IMR-90 (cell line): ENCODE results near the gene NMB. TPM values are rescaled to one million over a fixed set of nuclear protein-coding genes. Genes with fewer than 3 reads are reported as not detected.

ENCODE experiments used
- ATAC-seq: fragments of 200-7000 bp; cut with Tn5 transposase; 2 replicates; pipeline ENCODE4 v1.9.1; 2020; ENCODE audit warnings: low read depth, mild to moderate bottlenecking, moderate library complexity
- BruUV-seq: library from RNA; stranded (reverse); fragments of 400-500 nt; replicated peaks from 2 replicates; lab custom pipeline; 2021; lab: Mats Ljungman, UMichigan
- CTCF ChIA-PET: fragments of 300-600 bp; formaldehyde crosslinking; extraction: SDS; loops from one replicate; lab custom pipeline; 2021; ENCODE audit warnings: antibody characterized with exemption; lab: Yijun Ruan, JAX
- POLR2A ChIA-PET: fragments of 300-600 bp; sonication (Branson Sonifier 250); formaldehyde crosslinking; loops from one replicate; lab custom pipeline; 2022; ENCODE audit warnings: antibody characterized with exemption; ENCODE audit not compliant: unreplicated experiment; lab: Charles Lee
- DNase-seq: peaks from one replicate; pipeline ENCODE4 v3.0.0; 2013
- H2AFZ ChIP-seq: replicated peaks from 2 replicates; pipeline ENCODE3; 2013; ENCODE audit warnings: low read length, mild to moderate bottlenecking; ENCODE audit not compliant: poor library complexity
- H2AK5ac ChIP-seq: 2 replicates; pipeline ENCODE4 v1.6.1; 2013; ENCODE audit warnings: low read depth, low read length, inconsistent platforms
- H2AK9ac ChIP-seq: replicated peaks from 2 replicates; pipeline ENCODE3; 2013; ENCODE audit warnings: mild to moderate bottlenecking, low read depth, low read length, moderate library complexity; ENCODE audit not compliant: poor library complexity
- H2BK120ac ChIP-seq: 2 replicates; pipeline ENCODE4 v1.6.1; 2013; ENCODE audit warnings: low read depth, low read length, inconsistent platforms
- H2BK15ac ChIP-seq: 3 replicates; pipeline ENCODE4 v1.6.1; 2013; ENCODE audit warnings: low read depth, low read length, inconsistent platforms
- H2BK20ac ChIP-seq: 2 replicates; pipeline ENCODE4 v1.6.1; 2013; ENCODE audit warnings: low read depth, mild to moderate bottlenecking, inconsistent platforms, low read length, moderate library complexity
- H2BK5ac ChIP-seq: 2 replicates; pipeline ENCODE4 v1.6.1; 2013; ENCODE audit warnings: mild to moderate bottlenecking, low read depth, low read length, inconsistent platforms; ENCODE audit not compliant: poor library complexity, severe bottlenecking
- H3K14ac ChIP-seq: replicated peaks from 2 replicates; pipeline ENCODE4 v1.6.1; 2013; ENCODE audit warnings: low read depth, low read length, inconsistent platforms
- H3K18ac ChIP-seq: 2 replicates; pipeline ENCODE4 v1.6.1; 2013; ENCODE audit warnings: low read depth, low read length, control low read depth
- H3K23ac ChIP-seq: 2 replicates; pipeline ENCODE4 v1.6.1; 2013; ENCODE audit warnings: low read depth, low read length, inconsistent platforms
- H3K27ac ChIP-seq: 2 replicates; pipeline ENCODE4 v1.5.1; 2013; ENCODE audit warnings: mild to moderate bottlenecking, control low read depth, low read length; ENCODE audit not compliant: insufficient read depth
- H3K27me3 ChIP-seq: 2 replicates; pipeline ENCODE4 v1.6.1; 2013; ENCODE audit warnings: low read length; ENCODE audit not compliant: control insufficient read depth, insufficient read depth
- H3K36me3 ChIP-seq: 2 replicates; pipeline ENCODE4 v1.6.1; 2013; ENCODE audit warnings: low read length, mixed read lengths; ENCODE audit not compliant: control insufficient read depth, insufficient read depth
- H3K4ac ChIP-seq: 2 replicates; pipeline ENCODE4 v1.6.1; 2013; ENCODE audit warnings: low read depth, low read length, inconsistent platforms
- H3K4me1 ChIP-seq: 2 replicates; pipeline ENCODE4 v1.6.1; 2013; ENCODE audit warnings: low read length, mixed read lengths; ENCODE audit not compliant: control insufficient read depth, insufficient read depth
- H3K4me2 ChIP-seq: 2 replicates; pipeline ENCODE4 v1.6.1; 2013; ENCODE audit warnings: low read depth, mild to moderate bottlenecking, control low read depth, low read length, moderate library complexity
- H3K4me3 ChIP-seq: 2 replicates; pipeline ENCODE4 v1.5.1; 2013; ENCODE audit warnings: low read depth, mild to moderate bottlenecking, control low read depth, low read length, moderate library complexity; ENCODE audit not compliant: insufficient read depth
- H3K56ac ChIP-seq: 2 replicates; pipeline ENCODE4 v1.6.1; 2013; ENCODE audit warnings: low read length, inconsistent platforms; ENCODE audit not compliant: insufficient read depth; ENCODE audit errors: extremely low read depth
- H3K79me1 ChIP-seq, 2 experiments: 2 replicates each; pipeline ENCODE4 v1.6.1; 2013; ENCODE audit warnings: low read length in 2 of 2, inconsistent platforms in 1 of 2, low read depth in 1 of 2
- H3K9ac ChIP-seq: 2 replicates; pipeline ENCODE4 v1.6.1; 2013; ENCODE audit warnings: low read depth, low read length, control low read depth
- H3K9me1 ChIP-seq: 2 replicates; pipeline ENCODE4 v1.6.1; 2013; ENCODE audit warnings: low read length, inconsistent platforms; ENCODE audit not compliant: insufficient read depth
- H3K9me3 ChIP-seq: 2 replicates; pipeline ENCODE4 v1.6.1; 2013; ENCODE audit warnings: low read length; ENCODE audit not compliant: control insufficient read depth, insufficient read depth
- H4K20me1 ChIP-seq: 2 replicates; pipeline ENCODE4 v1.6.1; 2013; ENCODE audit warnings: low read length, inconsistent platforms; ENCODE audit not compliant: insufficient read depth
- H4K5ac ChIP-seq: 2 replicates; pipeline ENCODE4 v1.6.1; 2013; ENCODE audit warnings: mild to moderate bottlenecking, low read depth, low read length, control low read depth
- H4K8ac ChIP-seq, 2 experiments: 2 replicates each; pipeline ENCODE4 v1.6.1; 2013; ENCODE audit warnings: low read depth in 2 of 2, low read length in 2 of 2, control low read depth in 1 of 2, inconsistent platforms in 1 of 2
- H4K91ac ChIP-seq: 2 replicates; pipeline ENCODE4 v1.6.1; 2013; ENCODE audit warnings: low read depth, low read length, inconsistent platforms; ENCODE audit not compliant: insufficient read depth
- BHLHE40 ChIP-seq: fragments of 150-350 bp; IDR thresholded peaks from 2 replicates; pipeline ENCODE4 v1.6.1; 2016; ENCODE audit warnings: mild to moderate bottlenecking, low read depth, low read length
- CEBPB ChIP-seq: IDR thresholded peaks from 2 replicates; pipeline ENCODE4 v1.6.1; 2012; ENCODE audit warnings: low read depth, low read length, improper control_type of control experiment
- CHD1 ChIP-seq: IDR thresholded peaks from 2 replicates; pipeline ENCODE4 v1.6.1; 2012; ENCODE audit warnings: low read depth, low read length, improper control_type of control experiment
- FOS ChIP-seq: fragments of 150-350 bp; IDR thresholded peaks from 2 replicates; pipeline ENCODE4 v1.6.1; 2016; ENCODE audit warnings: low read depth, low read length
- MAFK ChIP-seq: IDR thresholded peaks from 2 replicates; pipeline ENCODE4 v1.6.1; 2012; ENCODE audit warnings: low read depth, low read length, improper control_type of control experiment
- MAZ ChIP-seq: IDR thresholded peaks from 2 replicates; pipeline ENCODE4 v1.6.1; 2012; ENCODE audit warnings: low read depth, mild to moderate bottlenecking, low read length, improper control_type of control experiment, moderate library complexity, borderline replicate concordance
- MXI1 ChIP-seq: IDR thresholded peaks from 2 replicates; pipeline ENCODE4 v1.6.1; 2012; ENCODE audit warnings: low read depth, mild to moderate bottlenecking, low read length, moderate library complexity, borderline replicate concordance
- NFE2L2 ChIP-seq: fragments of 150-350 bp; IDR thresholded peaks from 2 replicates; pipeline ENCODE4 v1.6.1; 2016; ENCODE audit warnings: low read depth, mild to moderate bottlenecking, low read length
- POLR2A ChIP-seq: IDR thresholded peaks from 2 replicates; pipeline ENCODE4 v1.6.1; 2012; ENCODE audit warnings: mild to moderate bottlenecking, low read depth, low read length
- RAD21 ChIP-seq: IDR thresholded peaks from 2 replicates; pipeline ENCODE4 v1.6.1; 2012; ENCODE audit warnings: low read length, improper control_type of control experiment
- RFX5 ChIP-seq: IDR thresholded peaks from 2 replicates; pipeline ENCODE4 v1.8.0; 2012; ENCODE audit warnings: low read depth, mild to moderate bottlenecking, low read length, moderate library complexity
- SMC3 ChIP-seq: fragments of 150-350 bp; IDR thresholded peaks from 2 replicates; pipeline ENCODE4 v1.6.1; 2016; ENCODE audit warnings: low read depth, mild to moderate bottlenecking, antibody characterized with exemption, low read length, moderate library complexity
- WGBS, 2 experiments: methylation state at CpG; one replicate each; pipeline versions ENCODE4 v1.1.5 to v1.1.7; 2013; ENCODE audit warnings: missing lambda C conversion rate in 2 of 2; ENCODE audit not compliant: insufficient read length in 1 of 2; ENCODE audit errors: extremely low coverage in 2 of 2; 5-methylcytosine and 5-hydroxymethylcytosine counted together
- dilution Hi-C: fragments of 300-500 bp; cut with HindIII; formaldehyde crosslinking; loops from one replicate; pipeline ENCODE4 v1.14.3; 2018; ENCODE audit warnings: low sequenced_read_pairs; ENCODE audit not compliant: unreplicated experiment
- in situ Hi-C: fragments of 300-500 bp; cut with MboI; formaldehyde crosslinking; loops from 3 replicates; pipeline ENCODE4 v1.14.3; 2019; ENCODE audit warnings: low sequenced_read_pairs, inconsistent platforms, mixed read lengths
- intact Hi-C: fragments of 100-400 bp; cut with micrococcal nuclease; formaldehyde crosslinking; loops from 2 replicates; pipeline ENCODE4 v1.10.0; 2022
- polyA plus RNA-seq, 3 experiments: library from polyadenylated mRNA; depleted of rRNA; stranded (reverse); fragments of >200 nt; gene quantifications; 2 replicates each; pipeline ENCODE4 v1.2.3, GENCODE V29; 2012; ENCODE audit warnings: low replicate concordance in 1 of 3
- total RNA-seq: library from RNA; depleted of rRNA; stranded (reverse); fragments of >200 nt; gene quantifications from 2 replicates; pipeline ENCODE4 v1.2.3, GENCODE V29; 2012
- TF ChIP-seq, protein P1 (sequence below): fragments of 150-350 bp; IDR thresholded peaks from 2 replicates; pipeline ENCODE4 v1.6.1; 2016; ENCODE audit warnings: low read depth, mild to moderate bottlenecking, low read length, moderate library complexity, borderline replicate concordance
- TF ChIP-seq, protein P2 (sequence below): fragments of 150-350 bp; IDR thresholded peaks from 2 replicates; pipeline ENCODE4 v1.6.1; 2017; ENCODE audit warnings: mild to moderate bottlenecking, antibody characterized with exemption, low read length, low read depth
- TF ChIP-seq, protein P3 (sequence below): conservative IDR thresholded peaks from 2 replicates; pipeline ENCODE4 v1.5.1; 2012; ENCODE audit warnings: mild to moderate bottlenecking, low read depth, low read length, improper control_type of control experiment

NMB gene
- total and polyA plus RNA-seq, 2 of the 4 experiments (the other 2 are of a cell fraction), result 1.3 to 3.8 TPM

DNA sequence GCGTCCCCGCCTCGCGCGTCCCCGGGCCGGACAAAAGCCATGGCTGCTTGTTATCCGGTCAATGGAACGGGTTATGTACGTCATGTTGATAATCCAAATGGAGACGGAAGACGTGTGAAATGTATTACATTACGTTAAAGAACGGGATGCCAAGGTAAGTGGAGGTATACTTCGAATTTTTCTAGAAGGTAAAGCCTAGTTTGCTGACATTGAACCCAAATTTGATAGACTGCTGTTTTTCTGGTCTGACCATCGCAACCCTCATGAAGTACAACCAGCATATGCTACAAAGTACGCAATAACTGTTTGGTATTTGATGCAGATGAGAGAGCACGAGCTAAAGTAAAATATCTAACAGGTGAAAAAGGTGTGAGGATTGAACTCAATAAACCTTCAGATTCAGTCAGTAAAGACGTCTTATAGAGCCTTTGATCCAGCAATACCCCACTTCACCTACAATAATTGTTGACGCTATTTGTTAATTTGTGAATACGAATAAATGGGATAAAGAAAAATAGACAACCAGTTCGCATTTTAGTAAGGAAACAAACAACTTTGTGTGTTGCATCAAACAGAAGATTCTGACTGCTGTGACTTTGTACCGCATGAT, 23.7 kb downstream of the NMB start:
- peak overlapping the region; percentile 92 for H2AFZ ChIP-seq
- peaks cover 15% of the 10 kb centered on the region for H3K36me3 ChIP-seq
- peak overlapping the region; percentile 85 for H2AK9ac ChIP-seq
- H4K8ac ChIP-seq, result peak overlapping the region; percentile 63 to 78; a peak in 3 of 4 replicates
- H3K56ac ChIP-seq, result no peak overlapping the region; the same call in 1 of the 2 replicates
- H4K5ac ChIP-seq, result peak overlapping the region; percentile 83; the same call in 1 of the 2 replicates
- BruUV-seq, result no TSS peak
- dilution Hi-C loops (no loop called here), intact Hi-C loops (loop anchor here (10.0 kb wide), 1 partner anchor 50 kb away; no protein-coding TSS in a partner anchor), in situ Hi-C loops (no loop called here)
- H2AK5ac ChIP-seq, result peak overlapping the region; percentile 44; the same call in 1 of the 2 replicates
- H3K9me3 ChIP-seq, result no peaks in the 10 kb centered on the region
- CTCF ChIA-PET, result no interaction called here
- WGBS, 2 experiments, result 15% methylated on average over 14 of the region's 23 CpGs; no CpG with 5 or more reads in 1 of the 2 experiments
- no peak for ATAC-seq
- H2BK120ac ChIP-seq, result no peak overlapping the region
- H3K4ac ChIP-seq, result peak overlapping the region; percentile 64; the same call in 1 of the 2 replicates
- POLR2A ChIA-PET, result no interaction called here
- H3K14ac ChIP-seq, result peak overlapping the region; percentile 79
- peaks cover 21 to 38% of the 10 kb centered on the region in 2 experiments for H3K79me1 ChIP-seq
- peak overlapping the region; percentile 89 for H2BK5ac ChIP-seq
- H3K23ac ChIP-seq, result peak overlapping the region; percentile 53; the same call in 1 of the 2 replicates
- H2BK20ac ChIP-seq, result no peak overlapping the region
- H2BK15ac ChIP-seq, result no peak overlapping the region; the same call in 2 of the 3 replicates
- DNase-seq, result no peak
- peak overlapping the region; percentile 99 for H3K4me2 ChIP-seq
- H4K91ac ChIP-seq, result no peak overlapping the region
- H3K4me3 ChIP-seq, result peak overlapping the region; percentile 62
- H3K4me1 ChIP-seq, result peaks cover 11% of the 10 kb centered on the region
- H3K27me3 ChIP-seq, result no peaks in the 10 kb centered on the region
- H4K20me1 ChIP-seq, result peaks cover 7% of the 10 kb centered on the region; the same call in 1 of the 2 replicates
- H3K9ac ChIP-seq, result peak overlapping the region; percentile 97
- peaks cover 16% of the 10 kb centered on the region for H3K9me1 ChIP-seq
- H3K18ac ChIP-seq, result no peak overlapping the region; the same call in 1 of the 2 replicates
- peak overlapping the region; percentile 19; the same call in 1 of the 2 replicates for H3K27ac ChIP-seq
- TF ChIP-seq, protein P1, sequence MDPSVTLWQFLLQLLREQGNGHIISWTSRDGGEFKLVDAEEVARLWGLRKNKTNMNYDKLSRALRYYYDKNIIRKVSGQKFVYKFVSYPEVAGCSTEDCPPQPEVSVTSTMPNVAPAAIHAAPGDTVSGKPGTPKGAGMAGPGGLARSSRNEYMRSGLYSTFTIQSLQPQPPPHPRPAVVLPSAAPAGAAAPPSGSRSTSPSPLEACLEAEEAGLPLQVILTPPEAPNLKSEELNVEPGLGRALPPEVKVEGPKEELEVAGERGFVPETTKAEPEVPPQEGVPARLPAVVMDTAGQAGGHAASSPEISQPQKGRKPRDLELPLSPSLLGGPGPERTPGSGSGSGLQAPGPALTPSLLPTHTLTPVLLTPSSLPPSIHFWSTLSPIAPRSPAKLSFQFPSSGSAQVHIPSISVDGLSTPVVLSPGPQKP, result no peak
- no peak for TF ChIP-seq FOS
- no peak for TF ChIP-seq MAFK
- no peak for TF ChIP-seq SMC3
- TF ChIP-seq NFE2L2, result no peak
- no peak for TF ChIP-seq RAD21
- TF ChIP-seq RFX5, result no peak
- no peak for TF ChIP-seq BHLHE40
- TF ChIP-seq CEBPB, result no peak
- no peak for TF ChIP-seq CHD1
- TF ChIP-seq MXI1, result no peak
- TF ChIP-seq, protein P2, sequence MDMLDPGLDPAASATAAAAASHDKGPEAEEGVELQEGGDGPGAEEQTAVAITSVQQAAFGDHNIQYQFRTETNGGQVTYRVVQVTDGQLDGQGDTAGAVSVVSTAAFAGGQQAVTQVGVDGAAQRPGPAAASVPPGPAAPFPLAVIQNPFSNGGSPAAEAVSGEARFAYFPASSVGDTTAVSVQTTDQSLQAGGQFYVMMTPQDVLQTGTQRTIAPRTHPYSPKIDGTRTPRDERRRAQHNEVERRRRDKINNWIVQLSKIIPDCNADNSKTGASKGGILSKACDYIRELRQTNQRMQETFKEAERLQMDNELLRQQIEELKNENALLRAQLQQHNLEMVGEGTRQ, result no peak
- TF ChIP-seq POLR2A, result no peak
- TF ChIP-seq MAZ, result no peak
- TF ChIP-seq, protein P3, sequence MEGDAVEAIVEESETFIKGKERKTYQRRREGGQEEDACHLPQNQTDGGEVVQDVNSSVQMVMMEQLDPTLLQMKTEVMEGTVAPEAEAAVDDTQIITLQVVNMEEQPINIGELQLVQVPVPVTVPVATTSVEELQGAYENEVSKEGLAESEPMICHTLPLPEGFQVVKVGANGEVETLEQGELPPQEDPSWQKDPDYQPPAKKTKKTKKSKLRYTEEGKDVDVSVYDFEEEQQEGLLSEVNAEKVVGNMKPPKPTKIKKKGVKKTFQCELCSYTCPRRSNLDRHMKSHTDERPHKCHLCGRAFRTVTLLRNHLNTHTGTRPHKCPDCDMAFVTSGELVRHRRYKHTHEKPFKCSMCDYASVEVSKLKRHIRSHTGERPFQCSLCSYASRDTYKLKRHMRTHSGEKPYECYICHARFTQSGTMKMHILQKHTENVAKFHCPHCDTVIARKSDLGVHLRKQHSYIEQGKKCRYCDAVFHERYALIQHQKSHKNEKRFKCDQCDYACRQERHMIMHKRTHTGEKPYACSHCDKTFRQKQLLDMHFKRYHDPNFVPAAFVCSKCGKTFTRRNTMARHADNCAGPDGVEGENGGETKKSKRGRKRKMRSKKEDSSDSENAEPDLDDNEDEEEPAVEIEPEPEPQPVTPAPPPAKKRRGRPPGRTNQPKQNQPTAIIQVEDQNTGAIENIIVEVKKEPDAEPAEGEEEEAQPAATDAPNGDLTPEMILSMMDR, result no peak
